WTC11 (cell line): ENCODE measurements around the gene CACNA1C. TPM values are rescaled to one million over a fixed set of nuclear protein-coding genes. Genes with fewer than 3 reads are reported as not detected.

Source experiments
- ATAC-seq: fragments of 200-7000 bp; cut with Tn5 transposase; 2 replicates; pipeline ENCODE4 v1.10.0; 2021; ENCODE audit warnings: mild to moderate bottlenecking, moderate library complexity
- CTCF ChIA-PET: fragments of 300-600 bp; sonication (Branson Sonifier 250); formaldehyde crosslinking; loops from one replicate; lab custom pipeline; 2021; ENCODE audit warnings: antibody characterized with exemption; lab: Charles Lee
- POLR2A ChIA-PET: fragments of 350-600 bp; sonication (Branson Sonifier 250); formaldehyde crosslinking; loops from one replicate; lab custom pipeline; 2021; ENCODE audit warnings: antibody characterized with exemption; lab: Charles Lee
- DNase-seq: peaks from one replicate; pipeline ENCODE4 v3.0.0; 2021; ENCODE audit warnings: low spot score
- H3K27ac Mint-ChIP-seq: 2 replicates; pipeline ENCODE4 v1.8.0; 2021; ENCODE audit warnings: mixed read lengths
- H3K27me3 Mint-ChIP-seq: 2 replicates; pipeline ENCODE4 v1.8.0; 2021; ENCODE audit warnings: low read depth, mild to moderate bottlenecking, moderate library complexity, mixed read lengths
- H3K36me3 Mint-ChIP-seq: 2 replicates; pipeline ENCODE4 v1.8.0; 2021; ENCODE audit warnings: mixed read lengths
- H3K4me1 Mint-ChIP-seq: 2 replicates; pipeline ENCODE4 v1.8.0; 2022; ENCODE audit warnings: mixed read lengths
- H3K4me3 Mint-ChIP-seq: 2 replicates; pipeline ENCODE4 v1.8.0; 2021; ENCODE audit warnings: mild to moderate bottlenecking, moderate library complexity, mixed read lengths
- H3K9me3 Mint-ChIP-seq: 2 replicates; pipeline ENCODE4 v1.8.0; 2021; ENCODE audit warnings: mixed read lengths
- ATF6 ChIP-seq: sonication (generic); formaldehyde crosslinking; IDR thresholded peaks from 2 replicates; pipeline ENCODE4 v1.8.1; 2023; ENCODE audit warnings: mild to moderate bottlenecking, missing genetic modification reagents
- ERG ChIP-seq: fragments of 250-450 bp; sonication (Bioruptor Pico); IDR thresholded peaks from 2 replicates; pipeline ENCODE4 v1.8.0; 2021; ENCODE audit warnings: mild to moderate bottlenecking
- ETV6 ChIP-seq: sonication (generic); formaldehyde crosslinking; IDR thresholded peaks from 2 replicates; pipeline ENCODE4 v1.8.1; 2022; ENCODE audit warnings: mild to moderate bottlenecking, missing genetic modification reagents
- JAZF1 ChIP-seq: fragments of 250-450 bp; sonication (Bioruptor Pico); IDR thresholded peaks from 2 replicates; pipeline ENCODE4 v1.9.0; 2021; ENCODE audit warnings: moderate library complexity, mild to moderate bottlenecking, inconsistent platforms
- KAT7 ChIP-seq: sonication (generic); formaldehyde crosslinking; IDR thresholded peaks from 2 replicates; pipeline ENCODE4 v1.8.1; 2023; ENCODE audit warnings: missing genetic modification reagents, mild to moderate bottlenecking, borderline replicate concordance
- MLX ChIP-seq: sonication (generic); formaldehyde crosslinking; IDR thresholded peaks from 2 replicates; pipeline ENCODE4 v1.8.1; 2023; ENCODE audit warnings: mild to moderate bottlenecking, missing genetic modification reagents, moderate library complexity
- NR2C2 ChIP-seq: sonication (generic); formaldehyde crosslinking; IDR thresholded peaks from 2 replicates; pipeline ENCODE4 v1.8.0; 2022; ENCODE audit warnings: mild to moderate bottlenecking, missing genetic modification reagents
- PREB ChIP-seq: sonication (generic); formaldehyde crosslinking; IDR thresholded peaks from 2 replicates; pipeline ENCODE4 v1.8.1; 2022; ENCODE audit warnings: mild to moderate bottlenecking, missing genetic modification reagents, moderate library complexity, borderline replicate concordance
- USF2 ChIP-seq: sonication (generic); formaldehyde crosslinking; IDR thresholded peaks from 2 replicates; pipeline ENCODE4 v1.8.1; 2023; ENCODE audit warnings: mild to moderate bottlenecking, missing genetic modification reagents, moderate library complexity
- ZNF121 ChIP-seq: sonication (generic); formaldehyde crosslinking; IDR thresholded peaks from 2 replicates; pipeline ENCODE4 v1.8.0; 2023; ENCODE audit warnings: missing genetic modification reagents
- ZNF219 ChIP-seq: sonication (generic); formaldehyde crosslinking; IDR thresholded peaks from 2 replicates; pipeline ENCODE4 v1.8.0; 2023; ENCODE audit warnings: missing genetic modification reagents, mild to moderate bottlenecking, borderline replicate concordance
- ZNF232 ChIP-seq: sonication (generic); formaldehyde crosslinking; IDR thresholded peaks from 2 replicates; pipeline ENCODE4 v1.8.0; 2022; ENCODE audit warnings: mild to moderate bottlenecking, missing genetic modification reagents
- ZNF317 ChIP-seq: sonication (generic); formaldehyde crosslinking; IDR thresholded peaks from 2 replicates; pipeline ENCODE4 v1.8.1; 2023; ENCODE audit warnings: low read depth, mild to moderate bottlenecking, moderate library complexity, missing genetic modification reagents, borderline replicate concordance
- ZNF671 ChIP-seq: fragments of 250-450 bp; sonication (Bioruptor Pico); IDR thresholded peaks from 2 replicates; pipeline ENCODE4 v1.8.0; 2021; ENCODE audit warnings: mild to moderate bottlenecking
- ZSCAN18 ChIP-seq: fragments of 250-450 bp; sonication (Bioruptor Pico); IDR thresholded peaks from 2 replicates; pipeline ENCODE4 v2.1.2; 2022; ENCODE audit warnings: mild to moderate bottlenecking, moderate library complexity
- total RNA-seq: library from RNA; stranded (reverse); gene quantifications from 3 replicates; pipeline ENCODE4 v1.2.3, GENCODE V29; 2021

The CACNA1C gene
- total RNA-seq, 1 experiment from 2014 or later = 1.7 TPM

GRCh38 chr12:2347137-2347843 lies 294.5 kb downstream of the CACNA1C start (continued):
- TF ChIP-seq ZNF317 (CRISPR knock-in tag) (0 out of 2 replicates have a peak, but pooled peaks have one; percentile 55), ZSCAN18 (CRISPR knock-in tag) (no peak), PREB (CRISPR knock-in tag) (no peak)

- POLR2A ChIA-PET = no interaction called here
- Mint-ChIP-seq H3K27me3 (no peaks in the 10 kb centered on the region), H3K27ac (no peak overlapping the region)
- no peak for TF ChIP-seq ATF6 (CRISPR knock-in tag)
- 0 out of 2 replicates have a peak, but pooled peaks have one; percentile 2 for TF ChIP-seq ZNF121
- no peak for TF ChIP-seq KAT7 (CRISPR knock-in tag)
- TF ChIP-seq, all 79 proteins: peak for 1
- no peaks in the 10 kb centered on the region for H3K36me3 Mint-ChIP-seq
- DNase-seq (no peak), ATAC-seq (no peak)
- peaks cover 22% of the 10 kb centered on the region for H3K4me1 Mint-ChIP-seq
- no peak overlapping the region for H3K4me3 Mint-ChIP-seq
- CTCF ChIA-PET = interaction anchor here (1.5 kb wide), 1 partner anchor 47 kb away, joined by 5 read pairs; no protein-coding TSS in a partner anchor
- no peaks in the 10 kb centered on the region for H3K9me3 Mint-ChIP-seq
Measured at GRCh38 chr12:2347844-2348481, 295.2 kb downstream of the CACNA1C start.

GRCh38 chr12:2348482-2348852 lies 295.7 kb downstream of the CACNA1C start:
- peaks cover 19% of the 10 kb centered on the region for H3K4me1 Mint-ChIP-seq
- ChIA-PET CTCF (interaction anchor here (1.5 kb wide), 1 partner anchor 47 kb away, joined by 5 read pairs; no protein-coding TSS in a partner anchor), POLR2A (no interaction called here)
- H3K36me3 Mint-ChIP-seq = no peaks in the 10 kb centered on the region
- no peak overlapping the region for H3K27ac Mint-ChIP-seq
- no peak for ATAC-seq
- no peaks in the 10 kb centered on the region for H3K9me3 Mint-ChIP-seq
- TF ChIP-seq ETV6 (CRISPR knock-in tag) = no peak
- TF ChIP-seq JAZF1 = no peak
- no peak for TF ChIP-seq ZNF671 (CRISPR knock-in tag)
- TF ChIP-seq ZNF219 (CRISPR knock-in tag) = no peak
- no peak for TF ChIP-seq ZNF317 (CRISPR knock-in tag)
- TF ChIP-seq ZNF232 (CRISPR knock-in tag) = no peak
- TF ChIP-seq MLX = no peak
- no peak for TF ChIP-seq NR2C2 (CRISPR knock-in tag)
- no peak for TF ChIP-seq USF2 (CRISPR knock-in tag)
- no peak for TF ChIP-seq ERG (CRISPR knock-in tag)
- no peaks in the 10 kb centered on the region for H3K27me3 Mint-ChIP-seq
- no peak overlapping the region for H3K4me3 Mint-ChIP-seq
- no peak for DNase-seq
